Measurements from ENCODE around the gene GALNT13.

- TF ChIP-seq, protein P1, sequence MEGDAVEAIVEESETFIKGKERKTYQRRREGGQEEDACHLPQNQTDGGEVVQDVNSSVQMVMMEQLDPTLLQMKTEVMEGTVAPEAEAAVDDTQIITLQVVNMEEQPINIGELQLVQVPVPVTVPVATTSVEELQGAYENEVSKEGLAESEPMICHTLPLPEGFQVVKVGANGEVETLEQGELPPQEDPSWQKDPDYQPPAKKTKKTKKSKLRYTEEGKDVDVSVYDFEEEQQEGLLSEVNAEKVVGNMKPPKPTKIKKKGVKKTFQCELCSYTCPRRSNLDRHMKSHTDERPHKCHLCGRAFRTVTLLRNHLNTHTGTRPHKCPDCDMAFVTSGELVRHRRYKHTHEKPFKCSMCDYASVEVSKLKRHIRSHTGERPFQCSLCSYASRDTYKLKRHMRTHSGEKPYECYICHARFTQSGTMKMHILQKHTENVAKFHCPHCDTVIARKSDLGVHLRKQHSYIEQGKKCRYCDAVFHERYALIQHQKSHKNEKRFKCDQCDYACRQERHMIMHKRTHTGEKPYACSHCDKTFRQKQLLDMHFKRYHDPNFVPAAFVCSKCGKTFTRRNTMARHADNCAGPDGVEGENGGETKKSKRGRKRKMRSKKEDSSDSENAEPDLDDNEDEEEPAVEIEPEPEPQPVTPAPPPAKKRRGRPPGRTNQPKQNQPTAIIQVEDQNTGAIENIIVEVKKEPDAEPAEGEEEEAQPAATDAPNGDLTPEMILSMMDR (IDR thresholded peaks at IDR 0.05) = no peak
- TF ChIP-seq POLR2A (IDR thresholded peaks at IDR 0.05) = no peak
Observed at GRCh38 chr2:154244932-154245331, 373.2 kb downstream of the GALNT13 start.

All from testis (tissue), 2 donors.